Stimulated activated CD8-positive, alpha-beta memory T cell treated with anti-CD3 and anti-CD28 coated beads, Interleukin-12 subunit alpha, Interleukin-12 subunit beta, amount 100 ng/mL, for 24 hours (primary cell): ENCODE data around the gene ASB16.
A peak's percentile ranks its signal among the peaks of the same experiment; 100 is the strongest.
"Not testable (repeated sequence)": the region's sequence is repeated elsewhere in the genome, so short reads cannot be mapped to it uniquely, and the experiment has no call there.

Experiments
- DNase-seq: peaks from one replicate; pipeline ENCODE4 v3.0.0-alpha.2; 2020; ENCODE audit errors: extremely low read depth

Gene ASB16

DNA sequence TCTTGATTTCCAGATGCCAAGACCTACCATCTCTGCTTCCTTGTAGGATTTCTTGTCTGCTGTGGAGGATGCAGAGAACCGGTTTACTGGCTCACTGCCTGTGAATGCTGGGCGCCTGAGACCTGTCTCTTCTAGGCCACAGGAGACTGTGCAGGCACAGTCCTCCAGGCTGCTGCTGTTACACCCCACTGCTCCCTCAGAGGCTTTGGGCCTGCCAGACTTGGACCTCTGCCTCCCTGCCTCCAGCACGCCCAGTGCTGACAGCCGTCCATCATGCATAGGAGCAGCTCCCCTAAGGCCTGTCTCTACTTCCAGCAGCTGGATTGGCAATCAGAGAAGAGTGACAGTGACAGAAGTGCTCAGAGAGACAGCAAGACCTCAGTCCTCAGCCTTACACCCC is 22.7 kb upstream of the ASB16 start:
- no peak for DNase-seq

DNA sequence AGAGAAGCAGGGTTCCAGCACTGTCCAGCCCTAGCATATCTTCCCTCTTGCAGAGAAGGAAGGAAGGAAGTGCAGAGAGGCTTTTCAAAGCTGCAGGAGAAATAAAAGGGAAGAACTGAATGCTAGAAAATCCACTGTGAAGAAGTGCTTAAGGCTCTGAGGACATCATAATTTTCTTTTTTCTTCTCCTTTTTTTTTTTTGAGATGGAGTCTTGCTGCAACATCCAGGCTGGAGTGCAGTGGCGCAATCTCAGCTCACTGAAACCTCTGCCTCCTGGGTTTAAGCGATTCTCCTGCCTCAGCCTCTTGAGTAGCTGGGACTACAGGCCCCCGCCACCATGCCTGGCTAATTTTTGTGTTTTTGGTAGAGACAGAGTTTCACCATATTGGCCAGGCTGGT is 21.4 kb upstream of the ASB16 start:
- not testable (repeated sequence) for DNase-seq

DNA sequence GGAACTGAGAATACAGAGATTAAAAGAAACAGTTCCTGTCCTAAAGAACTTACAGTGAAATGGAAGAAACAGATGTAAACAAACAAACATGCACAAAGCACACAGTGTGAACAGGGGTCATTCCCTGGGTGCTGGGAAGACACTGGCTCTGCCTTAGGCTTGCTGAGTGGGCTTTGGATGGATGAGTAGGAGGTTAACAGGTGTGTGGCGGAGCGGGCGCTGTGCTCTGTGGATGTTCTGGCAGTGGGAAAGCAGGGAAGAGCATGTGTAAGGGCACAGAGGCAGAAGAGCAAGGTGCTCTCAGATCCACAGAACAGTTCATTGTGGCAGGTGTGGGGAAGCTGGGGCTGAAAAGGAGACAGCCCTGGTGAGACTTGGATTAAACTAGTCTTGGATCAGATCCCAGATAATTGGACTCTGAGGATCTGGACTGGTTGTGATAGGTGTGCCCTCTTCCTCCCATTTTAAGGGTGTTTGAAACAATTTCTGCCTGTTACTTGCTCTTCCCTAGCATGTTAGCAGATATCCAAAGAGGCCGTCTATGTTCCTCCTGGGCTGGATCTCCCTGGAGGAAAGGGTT is 20.7 kb upstream of the ASB16 start:
- DNase-seq: no peak

DNA sequence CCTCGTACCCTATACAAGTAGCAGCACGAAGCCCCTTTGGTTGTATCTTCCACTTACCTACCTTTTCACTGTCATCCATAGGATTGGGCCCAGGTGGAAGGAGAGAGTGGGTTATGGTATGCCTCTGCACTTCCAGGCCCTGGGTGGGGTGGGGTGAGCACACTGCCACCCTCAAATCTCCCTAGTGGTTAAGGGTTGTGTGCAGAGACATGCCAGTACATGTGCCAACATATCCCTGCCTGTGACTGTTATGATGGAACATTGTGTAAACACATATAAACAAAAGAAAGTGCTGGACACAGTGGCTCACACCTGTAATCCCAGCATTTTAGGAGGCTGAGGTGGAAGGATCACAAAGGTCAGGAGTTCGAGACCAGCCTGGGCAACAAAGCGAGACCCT is 17.6 kb upstream of the ASB16 start:
- DNase-seq: no peak

DNA sequence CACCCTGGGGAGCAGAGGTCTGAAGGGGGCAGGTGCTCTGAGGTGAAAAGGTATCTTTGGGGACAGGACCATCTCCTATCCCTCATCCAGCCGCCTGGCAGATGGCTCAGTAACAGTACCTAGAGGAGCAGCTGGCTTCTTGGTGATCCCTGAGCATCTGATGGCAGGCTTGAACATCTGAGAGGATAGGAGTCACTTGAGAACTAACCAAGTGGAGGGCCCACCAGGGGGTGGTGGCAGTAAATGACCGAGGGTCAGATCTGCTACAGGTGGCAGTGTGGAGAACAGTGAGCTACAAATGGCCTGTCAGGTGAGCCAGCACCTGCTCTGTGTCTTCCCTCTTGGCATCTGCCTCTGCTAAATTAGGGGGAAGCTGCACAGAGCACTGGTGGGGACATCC is 15.0 kb upstream of the ASB16 start:
- no peak for DNase-seq

DNA sequence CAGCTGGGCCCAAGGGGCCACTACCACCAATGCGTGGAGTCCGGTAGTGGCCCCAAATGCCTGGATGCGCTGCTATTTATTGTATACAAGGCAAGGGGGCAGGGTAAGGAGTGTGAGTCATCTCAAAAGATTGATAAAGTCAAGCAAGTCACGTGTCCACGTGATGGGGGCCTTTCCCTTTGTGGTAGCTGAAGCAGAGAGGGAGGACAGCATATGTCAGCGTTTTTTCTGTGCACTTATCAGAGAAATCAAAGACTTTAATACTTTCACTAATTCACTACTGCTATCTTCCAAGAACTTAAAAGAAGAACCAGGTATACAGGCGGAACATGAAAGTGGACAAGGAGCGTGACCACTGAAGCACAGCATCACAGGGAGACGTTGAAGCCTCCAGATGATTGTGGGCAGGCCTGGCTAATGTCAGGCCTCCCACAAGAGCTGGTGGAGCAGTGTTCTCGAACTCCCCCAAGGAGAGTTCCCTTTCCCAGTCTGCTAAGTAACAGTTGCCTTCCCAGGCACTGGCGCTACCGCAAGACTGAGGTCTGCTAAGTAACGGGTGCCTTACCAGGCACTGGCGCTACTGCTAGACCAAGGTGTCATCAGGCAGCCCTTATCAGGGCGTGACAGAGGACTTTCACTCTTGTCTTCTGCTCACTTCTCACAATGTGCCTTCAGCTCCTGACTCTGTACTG is 10.8 kb upstream of the ASB16 start:
- DNase-seq: no peak

DNA sequence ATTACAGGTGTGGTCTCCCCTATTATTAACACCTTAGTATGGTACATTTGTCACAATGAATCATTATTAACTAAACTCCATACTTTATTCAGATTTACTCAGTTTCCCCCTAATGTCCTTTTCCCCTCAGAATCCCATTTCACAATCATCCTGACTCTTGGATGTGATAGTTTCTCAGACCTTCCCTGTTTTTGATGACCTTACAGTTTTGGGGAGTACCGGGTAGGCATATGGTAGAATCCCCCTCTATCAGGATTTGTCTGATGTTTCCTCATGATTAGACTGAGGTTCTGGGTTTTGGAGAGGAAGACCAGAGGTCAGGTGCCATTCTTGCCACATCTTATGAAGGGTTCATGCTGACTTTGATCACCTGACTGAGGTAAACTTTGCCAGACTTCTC is 6.0 kb upstream of the ASB16 start:
- DNase-seq: no peak

DNA sequence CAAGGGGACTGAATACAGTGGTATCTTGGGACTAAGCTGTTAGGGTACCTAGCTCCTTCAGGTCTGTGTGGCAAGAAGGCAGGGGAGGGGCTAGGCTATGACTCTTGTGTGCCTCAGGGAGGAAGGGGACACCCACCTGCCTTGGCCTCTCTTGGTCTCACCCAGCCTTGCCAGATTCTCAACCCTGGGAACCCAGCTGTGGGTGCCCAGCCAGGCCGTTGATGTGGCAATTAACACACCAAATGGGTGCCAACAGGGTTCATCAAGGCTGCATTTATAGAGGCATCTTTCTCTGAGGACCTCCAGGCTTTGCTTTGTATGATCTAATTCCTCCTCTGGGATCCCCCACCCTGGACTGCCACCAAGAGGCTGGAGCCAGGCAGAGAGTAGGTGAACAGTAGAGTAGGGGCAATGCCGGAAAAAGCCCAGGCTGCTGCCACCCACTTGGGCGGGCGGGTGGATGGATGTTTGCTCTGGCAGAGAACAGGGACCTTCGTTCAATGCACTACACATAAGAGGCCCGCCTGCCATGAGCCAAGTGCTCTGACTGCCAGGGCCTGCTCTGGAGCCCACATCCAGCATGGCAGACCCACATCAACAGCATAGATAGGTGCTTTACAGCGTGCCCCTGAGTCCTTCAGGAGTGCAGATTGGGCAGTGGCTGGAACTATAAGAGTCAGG is 3.2 kb upstream of the ASB16 start:
- no peak for DNase-seq

DNA sequence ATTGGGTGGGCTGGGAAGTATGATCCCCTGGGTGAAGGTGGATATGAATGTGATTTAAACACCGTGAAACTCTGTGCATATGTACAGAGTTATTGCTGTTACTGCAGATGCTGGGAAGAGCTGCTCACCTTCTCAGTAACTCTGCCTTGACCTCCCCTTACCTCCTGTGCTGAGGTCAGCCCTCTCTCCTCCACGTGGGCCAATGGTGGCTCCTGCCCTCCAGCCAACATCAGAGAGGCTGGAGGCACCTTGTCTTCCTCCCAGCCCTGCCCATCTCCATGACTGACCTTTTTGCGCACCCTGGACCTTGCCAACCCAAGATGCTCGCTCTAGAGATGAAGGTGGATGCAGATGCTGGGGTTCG is 387 bp upstream of the ASB16 start:
- DNase-seq: no peak

DNA sequence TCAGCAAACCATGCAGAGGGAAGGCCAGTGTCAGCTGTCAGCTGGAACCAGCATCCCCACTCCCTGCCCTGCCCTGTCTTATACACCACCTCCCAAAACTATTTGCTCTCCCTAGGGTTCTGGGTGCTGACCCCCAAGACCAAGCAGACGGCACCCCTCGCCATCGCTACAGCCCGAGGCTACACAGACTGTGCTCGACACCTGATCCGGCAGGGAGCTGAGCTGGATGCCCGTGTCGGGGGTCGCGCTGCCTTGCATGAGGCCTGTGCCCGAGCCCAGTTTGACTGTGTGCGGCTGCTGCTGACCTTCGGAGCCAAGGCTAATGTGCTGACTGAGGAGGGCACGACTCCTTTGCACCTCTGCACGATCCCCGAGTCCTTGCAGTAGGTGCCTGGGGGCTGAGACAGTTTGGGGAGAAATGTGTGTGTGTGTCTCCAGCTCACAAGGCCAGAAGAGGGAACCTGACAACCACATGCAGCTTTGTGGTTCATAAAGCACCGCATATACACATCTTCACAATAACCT is 1.5 kb downstream of the ASB16 start:
- DNase-seq: no peak

DNA sequence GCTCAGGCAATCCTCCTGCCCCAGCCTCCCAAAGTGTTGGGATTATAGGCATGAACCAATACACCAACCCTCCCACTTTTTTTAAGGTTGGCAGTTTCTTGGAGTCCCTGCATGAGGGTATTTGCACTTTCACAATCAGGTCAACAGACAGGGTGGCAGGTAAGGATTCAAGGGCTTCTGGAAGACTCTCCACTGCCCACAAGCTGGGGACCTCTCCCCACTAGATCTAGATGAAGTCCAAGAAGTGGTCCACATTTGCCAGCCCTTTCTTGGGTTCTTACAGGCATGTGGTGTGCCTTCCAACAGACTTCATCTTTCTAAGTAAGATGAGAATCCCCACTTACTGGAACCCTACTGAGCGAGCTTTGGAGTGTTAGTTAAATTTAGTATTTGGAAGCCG is 3.9 kb downstream of the ASB16 start:
- no peak for DNase-seq

DNA sequence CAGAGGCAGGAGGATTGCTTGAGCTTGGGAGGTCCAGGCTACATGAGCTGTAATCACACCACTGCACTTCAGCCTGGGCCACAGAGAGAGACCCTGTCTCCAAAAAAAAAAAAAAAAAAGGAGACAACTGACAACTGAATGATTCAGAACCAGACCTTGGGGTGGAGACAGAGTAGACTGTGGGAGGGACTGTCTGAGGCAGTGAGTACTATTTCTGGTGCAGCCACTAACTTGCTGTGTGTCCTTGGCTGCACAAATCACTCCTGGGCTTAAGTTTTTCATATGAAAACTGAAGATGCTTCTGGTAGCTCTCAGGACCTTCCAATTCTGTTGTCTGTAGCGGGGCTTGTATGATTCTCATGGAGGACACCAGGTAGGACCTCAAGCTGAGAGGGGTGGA is 5.8 kb downstream of the ASB16 start:
- no peak for DNase-seq

DNA sequence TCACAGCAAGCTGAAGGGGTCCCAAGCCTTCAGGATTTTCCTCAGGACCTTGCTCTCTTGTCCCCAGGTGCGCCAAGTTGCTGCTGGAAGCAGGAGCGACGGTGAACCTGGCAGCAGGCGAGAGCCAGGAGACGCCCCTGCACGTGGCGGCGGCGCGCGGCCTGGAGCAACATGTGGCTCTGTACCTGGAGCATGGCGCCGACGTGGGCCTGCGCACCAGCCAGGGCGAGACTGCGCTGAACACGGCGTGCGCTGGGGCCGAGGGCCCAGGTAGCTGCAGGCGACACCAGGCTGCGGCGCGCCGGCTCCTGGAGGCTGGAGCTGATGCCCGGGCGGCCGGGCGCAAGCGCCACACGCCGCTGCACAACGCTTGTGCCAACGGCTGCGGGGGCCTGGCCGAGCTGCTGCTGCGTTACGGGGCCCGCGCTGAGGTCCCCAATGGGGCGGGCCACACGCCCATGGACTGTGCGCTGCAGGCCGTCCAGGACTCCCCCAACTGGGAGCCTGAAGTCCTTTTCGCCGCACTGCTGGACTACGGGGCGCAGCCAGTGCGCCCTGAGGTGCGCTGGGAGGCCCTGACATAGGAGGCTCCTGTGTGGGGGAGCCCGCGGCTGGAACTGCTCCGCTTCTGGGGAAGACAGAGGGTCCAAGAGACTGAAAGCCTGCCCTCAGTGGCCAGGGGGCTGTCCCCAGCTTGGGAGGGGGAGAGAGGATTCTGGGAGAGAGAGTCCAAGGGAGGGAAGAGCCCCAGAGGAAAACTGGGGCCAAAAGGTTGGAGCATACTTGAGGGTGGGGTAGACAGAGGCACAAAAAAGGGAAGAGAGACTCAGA is 6.4 kb downstream of the ASB16 start:
- DNase-seq: no peak

DNA sequence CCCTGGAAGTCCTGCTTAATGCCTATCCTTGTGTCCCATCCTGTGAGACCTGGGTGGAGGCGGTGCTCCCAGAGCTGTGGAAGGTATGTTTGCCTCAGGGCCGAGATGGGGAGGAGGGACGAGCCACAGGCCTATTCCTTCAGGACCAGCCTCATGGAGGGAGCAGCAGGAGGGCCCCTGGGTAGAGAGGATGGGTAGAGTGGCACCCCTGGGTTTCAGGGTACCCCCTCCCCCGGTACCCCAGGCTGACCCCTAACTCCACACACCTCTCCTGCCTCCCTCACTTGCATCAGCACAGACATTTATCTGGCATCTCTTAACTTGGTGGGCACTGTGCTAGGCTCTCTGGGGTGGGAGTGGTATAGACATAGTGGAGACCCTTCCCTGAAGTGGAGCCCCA is 7.1 kb downstream of the ASB16 start:
- DNase-seq: no peak

DNA sequence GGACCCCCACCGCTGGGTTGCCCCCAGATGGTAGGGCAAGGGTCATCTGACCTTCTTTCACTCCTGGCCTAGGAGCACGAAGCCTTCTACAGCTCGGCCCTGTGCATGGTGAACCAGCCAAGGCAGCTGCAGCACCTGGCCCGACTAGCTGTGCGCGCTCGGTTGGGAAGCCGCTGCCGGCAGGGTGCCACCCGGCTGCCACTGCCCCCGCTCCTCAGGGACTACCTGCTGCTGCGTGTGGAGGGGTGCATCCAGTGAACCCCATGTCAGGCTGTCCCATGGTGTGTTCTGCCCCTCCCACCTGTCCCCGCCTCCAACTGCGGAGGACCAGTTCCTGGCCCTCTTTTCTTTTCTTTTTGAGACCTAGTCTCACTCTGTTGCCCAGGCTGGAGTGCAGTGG is 7.6 kb downstream of the ASB16 start:
- DNase-seq: no peak

DNA sequence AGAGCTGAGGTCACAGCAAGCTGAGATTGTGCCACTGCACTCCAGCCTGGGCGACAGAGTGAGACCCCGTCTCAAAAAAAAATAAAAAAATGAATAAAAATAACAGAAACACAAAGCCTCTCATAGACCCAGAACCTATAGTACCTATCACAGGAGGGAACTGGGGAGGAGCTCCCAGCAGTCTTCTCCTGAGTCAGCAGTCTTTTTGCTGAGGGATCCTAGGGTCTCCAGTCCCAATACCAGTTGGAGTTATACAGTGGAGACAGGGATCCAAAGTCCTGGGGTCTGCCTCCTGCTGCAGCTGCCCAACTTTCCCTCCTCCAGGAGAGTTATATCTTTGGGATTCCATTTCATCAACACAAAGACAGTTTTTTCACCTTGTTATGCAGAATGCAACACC is 12.5 kb downstream of the ASB16 start:
- DNase-seq: no peak

DNA sequence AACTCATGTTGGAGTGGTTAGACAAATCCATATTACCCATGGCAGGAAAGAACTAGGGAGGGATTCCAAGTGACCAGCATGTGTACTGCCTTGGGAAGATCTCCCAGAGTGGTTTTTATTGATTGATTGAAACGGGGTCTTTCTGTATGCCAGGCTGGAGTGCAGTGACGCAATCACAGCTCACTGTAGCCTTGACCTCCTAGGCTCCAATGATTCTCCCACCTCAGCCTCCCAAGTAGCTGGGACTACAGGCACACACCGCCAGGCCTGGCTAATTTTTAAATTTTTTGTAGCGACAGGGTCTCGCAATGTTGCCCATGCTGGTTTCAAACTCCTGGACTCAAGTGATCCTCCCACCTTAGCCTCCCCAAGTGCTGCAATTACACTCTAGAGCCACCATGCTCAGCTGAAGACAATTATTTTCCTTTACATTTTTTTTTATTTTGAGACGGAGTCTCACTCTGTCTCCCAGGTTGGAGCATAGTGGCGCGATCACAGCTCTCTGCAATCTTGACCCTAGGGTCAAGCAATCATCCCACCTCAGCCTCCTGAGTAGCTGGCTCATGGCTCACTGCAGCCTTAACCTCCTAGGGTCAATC is 13.8 kb downstream of the ASB16 start:
- no peak for DNase-seq

DNA sequence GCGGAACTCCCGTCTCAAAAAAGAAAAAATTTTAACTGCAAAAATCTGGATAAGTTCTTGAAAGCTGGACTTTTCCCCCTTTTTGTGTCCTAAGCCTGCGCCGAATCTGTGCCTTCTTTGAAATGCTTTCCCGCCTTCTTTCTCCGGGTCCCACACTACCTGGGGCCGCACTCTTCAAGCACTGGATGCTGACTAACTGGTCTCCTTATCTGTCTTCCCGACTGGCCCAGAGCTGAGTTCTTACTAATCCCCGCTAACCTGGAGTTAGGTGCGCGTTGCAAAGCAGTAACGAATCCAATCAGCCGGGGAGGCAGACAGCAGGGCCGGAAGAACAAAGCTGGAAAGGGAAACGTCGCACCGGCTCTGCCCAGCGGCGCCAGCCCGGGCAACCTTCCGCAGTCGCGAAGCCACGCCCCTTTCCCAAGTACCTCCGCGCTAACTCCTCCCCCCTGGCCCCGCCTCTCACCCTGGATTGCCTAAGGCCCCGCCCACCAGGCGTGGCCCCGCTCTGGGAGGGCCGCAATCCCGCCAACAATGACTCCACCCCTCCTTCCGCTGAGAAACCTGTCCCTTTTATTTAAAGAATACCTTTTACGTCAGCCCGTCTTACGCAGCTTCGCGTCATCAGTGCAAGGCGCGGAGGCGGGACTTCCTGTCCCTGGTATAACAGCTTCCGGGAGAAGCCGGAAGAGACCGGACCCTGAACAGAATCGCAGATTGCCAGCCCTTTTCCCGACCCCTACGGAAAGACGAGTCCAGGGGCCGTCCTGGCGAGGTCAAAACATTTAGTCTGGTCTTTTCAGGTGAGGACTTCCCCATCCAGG is 16.0 kb downstream of the ASB16 start, which contains the start of gene TMUB2:
Gene TMUB2, plus strand, starts transcription at position 666 of the 824 bp plus-strand sequence. CDS start 737 bp downstream, outside the sequence.
- peak; percentile 99 for DNase-seq

DNA sequence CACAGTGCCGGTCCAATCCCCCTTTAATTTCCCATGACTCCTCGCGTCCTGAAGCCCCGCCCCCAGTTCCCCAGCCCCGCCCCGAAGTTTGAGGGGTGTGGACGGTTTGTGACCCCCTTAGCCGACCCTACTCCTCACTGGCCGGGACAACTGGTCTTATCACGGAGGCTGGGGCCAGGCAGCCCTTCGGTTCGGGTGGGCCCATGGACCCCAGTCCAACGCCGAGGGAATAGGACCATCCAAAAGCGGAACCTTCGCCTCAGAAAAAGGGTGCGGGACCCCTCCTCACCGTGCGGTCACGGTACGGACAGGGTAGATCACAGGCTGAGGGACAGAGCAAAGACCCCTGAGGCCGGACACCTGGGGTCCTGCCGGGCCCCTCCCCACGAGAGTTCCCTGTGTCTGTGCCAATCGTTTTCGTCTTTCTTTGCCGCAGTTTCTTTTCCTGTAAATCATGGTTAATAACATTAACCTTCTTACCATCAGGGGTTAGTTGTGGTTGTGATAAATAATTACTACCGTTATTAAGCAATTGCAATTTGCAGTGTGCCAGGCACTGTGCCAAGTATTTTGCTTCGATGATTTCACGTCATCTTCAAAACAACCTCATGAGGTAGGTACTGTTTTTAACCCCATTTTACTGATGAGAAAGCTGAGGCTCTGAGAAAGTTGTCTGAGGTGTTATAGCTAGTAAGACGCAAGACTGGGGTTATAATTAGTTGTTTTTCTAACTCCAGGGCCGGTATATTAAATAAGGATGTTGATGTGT is 16.8 kb downstream of the ASB16 start:
- peak; percentile 60 for DNase-seq
